ENCODE data around the gene RSRC1. TPM values are rescaled to one million over a fixed set of nuclear protein-coding genes. Genes with fewer than 3 reads are reported as not detected.

RSRC1 gene
- total RNA-seq, 1 donor from 2014 or later: 38.5 TPM

- Histone ChIP-seq H3K9me3 (no peaks in the 10 kb centered on the region), H3K4me3 (no peak overlapping the region), H3K27ac (no peak overlapping the region), H3K36me3 (no peaks in the 10 kb centered on the region), H3K27me3 (no peaks in the 10 kb centered on the region), H3K4me1 (no peaks in the 10 kb centered on the region)
- intact Hi-C loops (cut with DNase I): no loop called here
- TF ChIP-seq POLR2A (IDR thresholded peaks at IDR 0.05) (no peak), CTCF (IDR thresholded peaks at IDR 0.05) (no peak), POLR2AphosphoS5 (IDR thresholded peaks at IDR 0.05; ENCODE audit: insufficient read depth in 1 of 2, low read depth in 1 of 2) (no peak)
- DNase-seq (ENCODE audit: extremely low spot score in 2 of 2): no peak
Measured at GRCh38 chr3:158382479-158382878, 272.6 kb downstream of the RSRC1 start.

- Histone ChIP-seq H3K4me1 (no peaks in the 10 kb centered on the region), H3K4me3 (no peak overlapping the region), H3K27me3 (no peaks in the 10 kb centered on the region), H3K9me3 (no peaks in the 10 kb centered on the region), H3K27ac (no peak overlapping the region), H3K36me3 (no peaks in the 10 kb centered on the region)
- DNase-seq (ENCODE audit: extremely low spot score in 2 of 2): no peak
- TF ChIP-seq CTCF (IDR thresholded peaks at IDR 0.05) (no peak), POLR2AphosphoS5 (IDR thresholded peaks at IDR 0.05; ENCODE audit: insufficient read depth in 1 of 2, low read depth in 1 of 2) (no peak), POLR2A (IDR thresholded peaks at IDR 0.05) (no peak)
- intact Hi-C loops (cut with DNase I): no loop called here
Measured at GRCh38 chr3:158384019-158384418, 274.1 kb downstream of the RSRC1 start.

GRCh38 chr3:158395421-158395820 lies 285.5 kb downstream of the RSRC1 start:
- H3K27ac ChIP-seq: no peak overlapping the region
- intact Hi-C loops (cut with DNase I): no loop called here
- no peak for DNase-seq (ENCODE audit: extremely low spot score in 2 of 2)
- H3K9me3 ChIP-seq: peaks cover 4% of the 10 kb centered on the region
- no peaks in the 10 kb centered on the region for H3K27me3 ChIP-seq
- no peaks in the 10 kb centered on the region for H3K4me1 ChIP-seq
- H3K36me3 ChIP-seq: no peaks in the 10 kb centered on the region
- no peak overlapping the region for H3K4me3 ChIP-seq
- no peak for TF ChIP-seq POLR2A (IDR thresholded peaks at IDR 0.05)
- no peak for TF ChIP-seq CTCF (IDR thresholded peaks at IDR 0.05)
- TF ChIP-seq POLR2AphosphoS5 (IDR thresholded peaks at IDR 0.05; ENCODE audit: insufficient read depth in 1 of 2, low read depth in 1 of 2): no peak

- no peak for DNase-seq (ENCODE audit: extremely low spot score in 2 of 2)
- Histone ChIP-seq H3K4me1 (no peaks in the 10 kb centered on the region), H3K27me3 (no peaks in the 10 kb centered on the region), H3K27ac (no peak overlapping the region), H3K9me3 (no peaks in the 10 kb centered on the region), H3K36me3 (no peaks in the 10 kb centered on the region), H3K4me3 (no peak overlapping the region)
- intact Hi-C loops (cut with DNase I): no loop called here
- no peak for TF ChIP-seq CTCF (IDR thresholded peaks at IDR 0.05)
- no peak for TF ChIP-seq POLR2AphosphoS5 (IDR thresholded peaks at IDR 0.05; ENCODE audit: insufficient read depth in 1 of 2, low read depth in 1 of 2)
- TF ChIP-seq POLR2A (IDR thresholded peaks at IDR 0.05): no peak
Measured at GRCh38 chr3:158402590-158402989, 292.7 kb downstream of the RSRC1 start.

- Histone ChIP-seq H3K27ac (no peak overlapping the region), H3K9me3 (no peaks in the 10 kb centered on the region), H3K36me3 (no peaks in the 10 kb centered on the region), H3K4me3 (no peak overlapping the region), H3K4me1 (no peaks in the 10 kb centered on the region), H3K27me3 (no peaks in the 10 kb centered on the region)
- intact Hi-C loops (cut with DNase I): no loop called here
- DNase-seq (ENCODE audit: extremely low spot score in 2 of 2): no peak
- no peak for TF ChIP-seq CTCF (IDR thresholded peaks at IDR 0.05)
- no peak for TF ChIP-seq POLR2A (IDR thresholded peaks at IDR 0.05)
- TF ChIP-seq POLR2AphosphoS5 (IDR thresholded peaks at IDR 0.05; ENCODE audit: insufficient read depth in 1 of 2, low read depth in 1 of 2): no peak
Measured at GRCh38 chr3:158403013-158403412, 293.1 kb downstream of the RSRC1 start.
